CD4-positive, alpha-beta T cell treated with Interleukin-2 at 100 ng/mL for 4 hours (primary cell): ENCODE results near the gene PRR7.

Experiments used
- DNase-seq: peaks from one replicate; pipeline ENCODE4 v3.0.0-alpha.2; 2020; ENCODE audit warnings: low spot score

PRR7 gene

DNA sequence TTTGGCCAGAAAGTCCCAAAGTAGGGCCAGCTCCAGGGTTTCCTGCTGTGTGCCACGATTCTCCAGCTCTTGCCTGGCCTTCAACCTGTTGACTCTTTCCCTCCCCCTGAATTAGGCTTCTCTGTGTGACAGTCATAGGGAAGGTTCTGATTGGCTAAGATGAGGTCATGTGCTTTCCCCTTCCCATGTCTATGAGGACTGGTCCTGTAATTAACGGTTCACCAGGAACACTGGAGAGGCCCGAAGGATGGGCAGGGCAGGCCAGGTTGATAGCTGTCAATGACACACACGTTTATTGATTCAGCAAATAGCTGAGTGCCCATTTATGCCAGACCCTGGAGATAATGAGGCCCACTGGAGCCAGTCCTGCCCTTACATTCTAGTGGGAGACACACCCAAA is 9.0 kb upstream of the PRR7 start:
- DNase-seq: no peak

DNA sequence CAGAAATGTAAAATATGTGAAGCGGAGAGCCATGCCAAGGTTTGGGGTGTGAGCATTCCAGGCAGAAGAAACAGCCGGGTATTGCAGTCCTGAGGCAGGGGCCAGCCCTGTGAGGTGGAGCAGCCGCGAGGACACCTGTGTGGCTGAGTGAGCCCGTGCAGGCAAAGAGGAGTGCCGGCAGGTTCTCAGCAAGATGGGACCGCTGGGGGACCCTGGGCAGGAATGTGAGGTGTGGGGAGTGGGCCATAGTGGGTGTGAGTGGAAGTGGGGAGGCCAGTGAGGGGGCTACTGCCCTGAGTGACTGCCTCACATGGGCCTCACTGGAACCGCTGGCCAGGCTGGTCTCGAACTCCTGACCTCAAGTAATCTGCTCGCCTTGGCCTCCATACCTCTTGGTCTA is 8.1 kb upstream of the PRR7 start:
- no peak for DNase-seq

DNA sequence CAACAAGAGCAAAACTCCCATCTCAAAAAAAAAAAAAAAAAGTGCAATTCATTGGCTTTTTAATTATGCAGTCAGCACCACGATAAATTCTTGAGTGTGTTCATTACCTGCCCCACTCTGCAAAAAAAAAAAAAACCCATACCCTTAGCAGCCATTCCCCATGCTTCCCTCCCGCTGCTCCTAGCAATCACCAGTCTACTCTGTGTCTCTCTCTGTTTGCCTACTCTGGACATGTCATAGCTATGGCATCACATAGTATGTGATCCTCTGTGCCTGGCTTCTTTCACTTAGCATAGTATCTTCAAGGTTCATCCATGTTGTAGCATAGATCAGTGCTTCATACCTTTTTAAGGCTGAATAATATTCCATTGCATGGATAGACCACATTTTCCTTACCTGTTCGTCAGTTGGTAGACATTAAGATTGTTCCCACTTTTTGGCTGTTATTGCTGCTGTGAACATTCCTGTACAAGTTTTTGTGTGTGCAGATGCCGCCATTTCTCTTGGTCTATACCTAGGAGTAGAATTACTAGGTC is 7.0 kb upstream of the PRR7 start:
- no peak for DNase-seq

DNA sequence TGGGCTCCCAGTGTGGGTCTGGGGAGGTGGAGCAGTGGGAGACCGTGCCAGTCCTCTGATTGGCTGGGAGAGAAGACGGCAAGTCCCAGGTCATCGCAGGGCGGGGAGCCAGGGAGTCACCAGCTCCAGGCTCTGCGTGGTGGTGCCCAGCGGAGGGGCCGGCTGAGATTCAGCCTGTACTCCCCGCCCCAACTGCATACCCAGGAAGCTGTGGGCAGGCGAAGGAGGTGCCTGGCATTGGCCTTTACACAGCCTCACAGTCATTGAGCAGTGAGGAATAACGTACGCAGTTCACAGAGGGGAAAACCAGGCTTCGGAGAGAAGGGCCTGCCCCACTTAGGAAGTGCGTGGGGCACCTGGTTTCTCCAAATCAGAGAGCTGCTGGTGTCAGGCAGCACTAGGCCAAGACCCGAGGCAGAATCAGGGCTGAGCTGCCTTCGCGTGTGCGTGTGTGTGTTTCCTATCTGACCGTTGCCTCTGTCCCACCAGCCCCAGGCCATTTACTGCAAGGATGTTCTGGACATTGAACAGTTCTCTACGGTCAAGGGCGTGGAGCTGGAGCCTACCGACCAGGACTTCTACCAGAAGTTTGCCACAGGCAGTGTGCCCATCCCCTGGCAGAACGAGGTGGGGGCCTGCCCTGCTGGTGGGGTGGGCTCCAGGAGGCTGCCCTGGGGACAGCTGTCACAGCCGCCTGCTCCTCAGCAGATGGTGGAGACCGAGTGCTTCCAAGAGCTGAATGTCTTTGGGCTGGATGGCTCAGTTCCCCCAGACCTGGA is 6.2 kb upstream of the PRR7 start:
- DNase-seq: peak; percentile 50

DNA sequence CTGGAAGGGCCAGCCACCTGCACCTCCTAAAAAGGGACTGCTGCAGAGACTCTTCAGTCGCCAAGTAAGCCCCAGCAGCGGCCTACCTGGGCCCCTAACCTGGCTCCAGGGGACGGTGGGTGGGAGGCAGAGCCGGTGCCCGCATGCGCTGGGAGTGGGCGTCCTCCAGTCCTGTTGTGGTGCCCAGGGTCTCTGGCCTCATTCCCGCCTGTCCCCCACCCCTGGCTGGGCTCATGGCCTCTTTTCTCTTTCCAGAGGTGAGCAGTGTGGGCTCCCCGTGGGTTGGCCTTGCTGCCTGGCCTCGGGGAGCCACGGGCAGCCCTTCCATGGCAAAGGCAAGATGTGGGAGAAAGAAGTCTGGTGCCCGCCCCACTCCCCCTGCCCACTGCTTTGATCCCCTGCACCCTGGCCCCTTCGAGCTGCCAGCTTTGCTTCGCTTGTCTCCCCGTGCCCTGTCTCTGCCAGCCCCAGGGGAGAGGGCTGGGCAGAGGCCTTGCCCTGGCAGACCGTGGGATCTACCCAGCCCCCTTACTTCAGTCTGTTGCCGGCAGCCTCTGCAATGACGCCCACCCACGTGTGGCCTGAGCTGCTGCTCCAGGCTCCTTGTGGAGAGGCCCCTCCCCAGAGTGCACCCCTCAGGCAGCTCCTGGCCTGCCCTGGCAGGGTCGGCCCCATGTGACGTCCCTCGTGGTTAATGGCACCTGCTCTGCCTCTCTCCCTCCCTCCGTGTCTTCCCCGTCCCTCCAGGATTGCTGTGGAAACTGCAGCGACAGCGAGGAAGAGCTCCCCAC is 5.4 kb upstream of the PRR7 start:
- no peak for DNase-seq

DNA sequence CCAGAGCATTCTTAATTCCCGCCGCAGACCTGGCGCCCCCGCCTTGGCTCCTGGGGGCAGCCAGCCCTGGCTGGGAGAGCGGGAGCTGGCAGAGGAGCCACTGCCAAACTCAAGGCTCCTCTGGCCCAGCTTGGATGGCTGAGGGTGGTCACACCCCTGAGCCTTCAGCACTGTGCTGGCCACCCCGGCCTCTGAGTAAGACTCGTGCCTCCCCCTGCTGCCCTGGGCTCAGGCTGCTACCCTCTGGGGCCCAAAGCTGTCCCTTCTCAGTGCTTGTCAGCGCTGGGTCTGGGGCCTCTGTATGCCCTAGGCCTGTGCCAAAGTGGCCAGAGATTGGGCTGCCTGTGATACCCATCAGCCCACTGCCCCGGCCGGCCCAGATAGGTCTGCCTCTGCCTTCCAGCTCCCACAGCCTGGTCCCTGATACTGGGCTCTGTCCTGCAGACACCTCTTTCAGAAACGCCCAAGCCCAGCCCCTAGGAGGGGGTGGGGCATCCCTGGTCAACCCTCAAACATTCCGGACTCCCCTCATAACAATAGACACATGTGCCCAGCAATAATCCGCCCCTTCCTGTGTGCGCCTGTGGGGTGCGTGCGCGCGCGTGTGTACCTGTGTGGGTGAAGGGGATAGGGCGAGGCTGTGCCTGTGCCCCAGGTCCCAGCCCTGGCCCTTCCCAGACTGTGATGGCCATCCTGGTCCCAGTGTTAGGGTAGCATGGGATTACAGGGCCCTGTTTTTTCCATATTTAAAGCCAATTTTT is 4.4 kb upstream of the PRR7 start:
- DNase-seq: no peak

DNA sequence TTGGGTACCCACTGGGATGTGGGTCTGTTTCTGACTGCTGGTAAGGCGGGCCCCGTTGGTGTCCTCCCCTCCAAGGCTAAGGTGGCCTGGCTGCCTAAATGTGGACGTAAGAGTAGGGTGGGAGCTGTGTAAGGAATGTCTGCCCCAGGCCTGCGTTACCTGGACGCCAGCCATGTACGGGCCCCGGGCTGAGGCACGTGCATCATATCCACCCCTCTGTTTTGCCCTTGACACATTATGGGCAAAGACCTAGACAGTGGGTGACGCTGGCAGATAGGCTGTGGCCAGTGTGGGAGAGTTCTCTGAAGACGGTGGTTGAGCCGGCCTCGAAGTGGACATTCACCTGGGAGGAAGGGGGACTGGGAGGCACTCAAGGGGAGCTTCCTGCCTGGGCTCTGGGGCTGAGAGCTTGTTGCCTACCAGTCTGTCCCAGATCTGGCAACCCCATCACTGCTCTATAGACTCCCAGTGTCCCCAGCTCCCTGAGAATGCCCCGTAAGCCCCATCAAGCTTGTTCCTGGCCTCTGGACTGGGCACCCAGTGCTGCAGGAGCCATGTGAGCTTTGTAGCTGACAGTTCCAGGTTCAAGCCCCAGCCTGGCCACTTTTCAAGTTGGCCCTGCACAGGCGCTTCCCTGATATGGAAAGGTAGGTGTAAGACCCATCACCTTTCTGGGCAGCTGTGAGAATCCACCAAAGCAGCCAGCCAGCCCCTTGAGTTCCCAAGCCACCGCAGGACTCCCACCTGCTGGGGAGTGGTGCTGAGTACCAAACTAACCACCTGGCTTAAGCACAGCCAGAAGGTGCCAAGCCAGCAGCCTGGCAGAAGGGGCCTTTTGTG is 3.2 kb upstream of the PRR7 start:
- no peak for DNase-seq

DNA sequence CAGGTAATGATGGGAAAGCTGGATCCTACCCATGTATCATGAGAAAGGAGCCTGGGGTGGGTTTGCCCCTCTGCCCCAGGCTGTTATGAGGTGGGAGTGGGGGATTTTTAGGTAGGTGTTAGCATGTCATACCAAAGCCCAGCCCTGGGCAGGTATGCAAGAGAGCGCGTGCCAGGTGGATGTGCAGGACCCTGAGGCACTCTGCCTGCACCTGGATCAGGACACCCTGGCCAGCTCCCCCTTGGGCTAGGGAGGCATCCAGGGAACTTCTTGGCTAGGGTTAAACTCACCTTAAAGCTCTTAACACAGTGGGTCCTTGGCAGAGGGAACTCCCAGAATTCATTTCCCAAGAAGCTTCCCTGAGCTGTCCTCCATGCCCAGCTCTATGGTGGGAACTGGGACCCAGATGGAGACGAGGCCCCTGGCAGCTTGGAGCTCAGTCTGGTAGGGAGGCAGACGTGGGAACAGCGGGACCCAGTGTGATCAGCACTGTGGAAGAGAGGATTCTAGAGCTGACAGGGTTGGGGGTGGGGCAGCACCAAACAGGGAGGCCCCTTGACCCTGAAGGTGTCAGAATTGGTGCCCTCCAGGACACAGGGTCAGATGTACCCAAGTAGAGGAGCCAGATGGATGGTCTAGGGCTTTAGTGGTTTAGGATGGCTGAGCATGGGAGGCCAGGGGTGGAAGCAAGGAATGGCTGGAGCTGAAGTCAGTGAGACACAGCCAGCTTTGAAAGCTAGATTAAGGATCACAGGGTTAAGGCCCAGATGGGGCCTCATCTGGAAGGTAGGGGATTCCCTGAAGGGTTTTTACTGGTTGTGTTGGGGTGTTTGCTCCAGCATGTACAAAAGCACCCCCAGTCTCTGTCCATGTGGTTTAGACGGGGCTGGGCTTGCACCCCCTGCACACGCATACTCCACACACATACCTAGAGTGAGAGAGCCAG is 2.2 kb upstream of the PRR7 start:
- DNase-seq: no peak

- no peak for DNase-seq
Measured at GRCh38 chr5:177445052-177445916, 1.3 kb upstream of the PRR7 start.

DNA sequence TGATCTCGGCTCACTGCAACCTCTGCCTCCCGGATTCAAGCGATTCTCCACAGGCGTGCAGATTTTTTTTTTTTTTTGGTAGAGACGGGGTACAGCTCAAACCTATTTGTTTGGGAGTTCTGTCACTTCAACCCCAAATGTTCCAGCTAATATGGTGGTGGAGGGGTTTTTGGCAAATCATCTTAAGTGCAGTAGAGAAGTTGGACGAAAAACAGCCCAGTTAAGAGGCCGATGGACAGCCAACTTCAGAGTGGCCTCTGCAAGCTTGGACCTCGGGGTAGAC is 756 bp upstream of the PRR7 start:
- DNase-seq: no peak

- DNase-seq: peak; percentile 86
Measured at GRCh38 chr5:177447066-177447610, 524 bp downstream of the PRR7 start.

GRCh38 chr5:177447611-177448243 is 1.1 kb downstream of the PRR7 start:
- DNase-seq: no peak

DNA sequence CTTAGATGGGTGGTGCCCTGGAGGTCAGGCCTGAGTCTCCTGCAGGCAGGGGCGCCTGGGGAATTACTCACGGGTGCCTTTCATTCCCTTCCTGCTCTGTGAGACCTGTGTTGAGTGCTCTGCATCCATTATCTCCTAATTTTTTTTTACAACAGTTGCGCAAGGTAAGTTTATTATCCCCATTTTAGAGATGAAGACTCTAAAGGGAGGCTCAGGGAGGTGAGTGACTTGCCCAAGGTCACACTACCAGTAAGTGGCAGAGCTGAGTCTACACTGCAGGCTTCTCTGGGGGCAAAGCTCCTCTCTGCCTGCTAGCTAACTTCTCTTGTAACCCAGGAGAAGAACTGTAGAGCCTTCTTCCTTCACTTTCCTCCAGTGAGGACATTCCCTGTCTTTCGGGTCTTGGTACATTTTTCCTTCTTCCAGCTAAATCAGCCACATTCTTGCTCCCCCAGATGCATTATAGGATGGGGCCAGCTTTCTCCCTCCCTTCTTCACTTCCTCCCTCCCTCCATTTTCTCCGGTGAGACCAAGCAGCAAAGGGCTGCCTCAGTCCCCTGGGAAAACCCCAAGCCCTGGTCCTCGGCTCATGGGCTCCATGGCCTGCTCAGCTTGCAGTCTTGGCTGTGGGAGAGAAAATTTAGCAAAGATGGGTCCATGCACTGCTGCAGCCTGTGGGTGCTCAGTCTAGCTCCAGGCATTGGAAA is 1.8 kb downstream of the PRR7 start:
- no peak for DNase-seq

DNA sequence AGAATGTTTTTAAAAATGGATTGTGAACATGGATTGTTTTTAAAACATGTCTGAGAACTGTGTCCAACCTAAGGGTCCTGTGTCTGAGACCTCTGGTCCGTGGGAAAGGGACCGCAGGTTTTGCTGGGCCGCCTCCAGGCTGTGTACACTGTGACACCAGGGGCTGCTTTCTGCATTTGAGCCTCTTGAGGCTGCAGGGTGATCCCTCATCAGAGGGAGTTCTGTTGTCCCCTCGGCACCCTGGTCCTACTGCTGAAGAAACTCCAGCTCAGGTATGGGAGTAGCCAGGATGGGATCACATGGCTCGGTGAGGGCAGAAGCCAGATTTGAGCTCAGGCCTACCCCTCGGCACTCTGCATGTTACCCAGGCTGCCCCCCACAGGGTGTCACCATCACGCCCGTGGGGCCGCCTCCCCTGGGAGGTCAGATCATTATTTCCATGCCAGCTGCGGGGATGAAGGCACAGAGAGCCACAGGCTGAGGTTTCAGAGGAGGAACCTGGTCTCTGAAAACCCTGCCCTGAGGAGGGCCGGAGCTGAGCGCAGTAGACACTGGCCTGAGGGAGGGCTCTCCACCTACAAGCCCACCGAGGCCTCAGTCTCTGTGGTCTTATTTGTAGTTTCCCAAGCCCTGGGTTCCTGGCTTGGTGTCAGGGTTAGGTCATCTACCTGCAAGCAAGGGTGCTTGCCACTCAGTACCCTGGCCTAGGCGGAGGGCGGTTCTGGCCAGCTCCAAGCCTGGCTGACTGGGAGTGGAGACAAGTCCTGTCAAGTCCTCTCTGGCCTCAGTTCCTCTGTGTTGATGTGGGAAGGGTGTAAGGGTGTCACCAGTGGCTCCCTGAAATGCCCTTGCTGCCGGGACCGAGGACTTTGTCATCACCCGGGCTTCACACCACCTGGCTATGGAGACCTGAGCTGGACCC is 2.8 kb downstream of the PRR7 start:
- no peak for DNase-seq

DNA sequence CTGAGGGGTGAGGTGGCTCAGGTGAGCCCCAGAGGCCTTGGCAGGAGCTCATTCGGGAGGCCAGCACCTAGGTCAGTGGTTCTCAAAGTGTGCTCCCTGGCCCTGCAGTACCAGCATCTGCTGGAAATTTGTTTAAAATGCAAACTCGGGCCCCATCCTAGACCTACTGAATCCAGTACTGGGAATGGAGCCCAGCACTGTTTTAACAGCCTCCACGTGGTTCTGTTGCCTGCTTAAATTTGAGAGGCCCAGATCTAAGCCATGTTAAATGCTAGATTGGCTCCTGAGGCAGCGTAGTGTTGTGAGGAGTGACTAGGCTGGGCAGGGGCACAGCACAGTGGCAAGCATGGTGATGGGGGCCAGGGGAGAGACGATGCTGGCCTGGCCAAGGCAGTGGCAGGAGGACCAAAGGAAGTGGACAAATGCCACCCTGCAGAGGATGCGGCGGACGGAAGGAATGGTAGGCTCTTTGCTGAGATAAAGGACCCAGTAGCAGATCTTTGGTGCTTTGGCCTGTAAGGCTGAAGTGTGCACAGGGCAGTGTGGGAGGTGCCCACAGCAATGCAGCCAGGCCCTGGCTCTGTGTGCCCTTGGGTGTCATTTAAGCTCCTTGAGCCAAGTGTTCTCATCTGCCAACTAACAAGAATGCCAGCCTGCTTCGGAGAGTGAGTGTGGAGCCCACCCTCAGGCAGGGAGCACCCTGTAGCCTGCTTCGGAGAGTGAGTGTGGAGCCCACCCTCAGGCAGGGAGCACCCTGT is 4.2 kb downstream of the PRR7 start:
- no peak for DNase-seq
